GM12878 (cell line): ENCODE measurements around the gene CARD19. TPM values are rescaled to one million over a fixed set of nuclear protein-coding genes. Genes with fewer than 3 reads are reported as not detected.

Source experiments
- ATAC-seq: fragments of 200-7000 bp; cut with Tn5 transposase; 3 replicates; pipeline ENCODE4 v1.9.1; 2020; ENCODE audit warnings: mild to moderate bottlenecking, moderate library complexity
- BruUV-seq: library from RNA; stranded (reverse); fragments of 400-500 nt; replicated peaks from 2 replicates; lab custom pipeline; 2021; lab: Mats Ljungman, UMichigan
- CTCF ChIA-PET: fragments of 300-600 bp; sonication (Branson Sonifier 250); formaldehyde crosslinking; extraction: SDS; loops from one replicate; lab custom pipeline; 2021; ENCODE audit warnings: inconsistent platforms; lab: Yijun Ruan, JAX
- POLR2A ChIA-PET: fragments of 350-600 bp; formaldehyde crosslinking; extraction: SDS; loops from one replicate; lab custom pipeline; 2021; ENCODE audit warnings: inconsistent platforms; lab: Charles Lee
- RAD21 ChIA-PET: fragments of 300-600 bp; sonication (Branson Sonifier 250); formaldehyde crosslinking; loops from one replicate; lab custom pipeline; 2023; ENCODE audit warnings: antibody characterized with exemption; ENCODE audit not compliant: unreplicated experiment; lab: Charles Lee
- SMC1A ChIA-PET: fragments of 300-600 bp; sonication (Branson Sonifier 250); formaldehyde crosslinking; loops from one replicate; lab custom pipeline; 2023; ENCODE audit not compliant: unreplicated experiment, uncharacterized antibody; lab: Charles Lee
- DNase-seq: peaks from one replicate; pipeline ENCODE4 v3.0.0-alpha.2; 2011; ENCODE audit warnings: low read depth, low spot score
- FAIRE-seq: peaks from 3 replicates; lab custom pipeline; 2011; peaks lifted over from hg19 to GRCh38; lab: Jason Lieb, UNC
- H2AFZ ChIP-seq: 2 replicates; pipeline ENCODE4 v1.6.0; 2011; ENCODE audit warnings: low read depth, low read length, control low read depth; ENCODE audit not compliant: control insufficient read depth
- H3K27ac ChIP-seq: 2 replicates; pipeline ENCODE4 v1.5.1; 2011; ENCODE audit warnings: control low read depth; ENCODE audit not compliant: control insufficient read depth, insufficient read depth
- H3K27me3 ChIP-seq, 2 experiments: replicated peaks in 1 of 2; 2 replicates each; pipeline versions ENCODE4 v1.6.0 to v1.6.1; 2011; ENCODE audit warnings: low read length in 1 of 2; ENCODE audit not compliant: control insufficient read depth in 2 of 2, insufficient read depth in 2 of 2
- H3K36me3 ChIP-seq, 2 experiments: 2 replicates each; pipeline ENCODE4 v1.5.1; 2011; ENCODE audit warnings: low read length in 1 of 2; ENCODE audit not compliant: control insufficient read depth in 2 of 2, insufficient read depth in 2 of 2
- H3K4me1 ChIP-seq: 2 replicates; pipeline ENCODE4 v1.6.1; 2011; ENCODE audit warnings: mild to moderate bottlenecking, low read length, moderate library complexity, mixed read lengths; ENCODE audit not compliant: control insufficient read depth, insufficient read depth
- H3K4me2 ChIP-seq: 2 replicates; pipeline ENCODE4 v1.6.0; 2011; ENCODE audit warnings: control low read depth; ENCODE audit not compliant: control insufficient read depth, insufficient read depth
- H3K4me3 ChIP-seq: fragments of 200-600 bp; sonication (generic); 2 replicates; pipeline ENCODE4 v1.5.1; 2016
- H3K79me2 ChIP-seq: 2 replicates; pipeline ENCODE4 v1.6.0; 2011; ENCODE audit warnings: low read length; ENCODE audit not compliant: control insufficient read depth, insufficient read depth
- H3K9ac ChIP-seq: 2 replicates; pipeline ENCODE4 v1.8.0; 2011; ENCODE audit warnings: low read length, control low read depth, mixed read lengths; ENCODE audit not compliant: control insufficient read depth, insufficient read depth
- H3K9me3 ChIP-seq: replicated peaks from 3 replicates; pipeline ENCODE4 v1.5.1; 2011; ENCODE audit warnings: mild to moderate bottlenecking, low read length; ENCODE audit not compliant: control insufficient read depth, insufficient read depth
- H4K20me1 ChIP-seq: 2 replicates; pipeline ENCODE4 v1.6.0; 2011; ENCODE audit not compliant: control insufficient read depth, insufficient read depth
- IRF5 ChIP-seq: fragments of 450-650 bp; IDR thresholded peaks from 2 replicates; pipeline ENCODE4 v1.6.1; 2017; ENCODE audit warnings: borderline replicate concordance
- MEF2B ChIP-seq: fragments of 450-650 bp; IDR thresholded peaks from 2 replicates; pipeline ENCODE4 v1.6.1; 2018; ENCODE audit warnings: mild to moderate bottlenecking, moderate library complexity; ENCODE audit not compliant: partially characterized antibody, poor library complexity, severe bottlenecking
- MYC ChIP-seq: IDR thresholded peaks from 2 replicates; pipeline ENCODE4 v1.6.1; 2011; ENCODE audit warnings: mild to moderate bottlenecking, low read length, moderate library complexity, inconsistent platforms; ENCODE audit not compliant: insufficient read depth, insufficient replicate concordance, insufficient read length, severe bottlenecking
- NR2F1 ChIP-seq: fragments of 450-650 bp; conservative IDR thresholded peaks from 2 replicates; pipeline ENCODE4 v1.6.1; 2017; ENCODE audit warnings: mild to moderate bottlenecking
- PAX8 ChIP-seq: fragments of 450-650 bp; IDR thresholded peaks from 2 replicates; pipeline ENCODE4 v1.6.1; 2017; ENCODE audit warnings: mild to moderate bottlenecking, moderate library complexity
- PRDM15 ChIP-seq: fragments of 450-650 bp; formaldehyde crosslinking; IDR thresholded peaks from 2 replicates; pipeline ENCODE4 v1.4.0; 2020; ENCODE audit warnings: mild to moderate bottlenecking, moderate library complexity
- RAD51 ChIP-seq: fragments of 450-650 bp; IDR thresholded peaks from 2 replicates; pipeline ENCODE4 v1.6.1; 2016; ENCODE audit warnings: moderate library complexity, mild to moderate bottlenecking, inconsistent platforms
- RCOR1 ChIP-seq: conservative IDR thresholded peaks from 2 replicates; pipeline ENCODE4 v1.6.1; 2012; ENCODE audit warnings: low read depth, low read length, improper control_type of control experiment
- RELB ChIP-seq: fragments of 450-650 bp; IDR thresholded peaks from 2 replicates; pipeline ENCODE4 v1.6.1; 2017; ENCODE audit warnings: low read depth, mild to moderate bottlenecking, moderate library complexity
- TCF7 ChIP-seq: IDR thresholded peaks from 2 replicates; pipeline ENCODE4 v1.6.1; 2014; ENCODE audit warnings: antibody characterized with exemption, borderline replicate concordance
- ZBED1 ChIP-seq: IDR thresholded peaks from 2 replicates; pipeline ENCODE4 v1.6.1; 2016; ENCODE audit warnings: borderline replicate concordance
- ZSCAN29 ChIP-seq: fragments of 450-650 bp; IDR thresholded peaks from 2 replicates; pipeline ENCODE4 v1.6.1; 2017; ENCODE audit warnings: mild to moderate bottlenecking, moderate library complexity
- WGBS: methylation state at CpG from one replicate; pipeline ENCODE4 v1.1.6; 2016; ENCODE audit warnings: low lambda C conversion rate; ENCODE audit not compliant: insufficient replicate concordance, insufficient coverage; ENCODE audit errors: missing lambda C conversion rate; 5-methylcytosine and 5-hydroxymethylcytosine counted together
- in situ Hi-C: fragments of 300-500 bp; cut with MboI; formaldehyde crosslinking; loops from 9 replicates; pipeline ENCODE4 v1.14.3; 2018; ENCODE audit warnings: mixed read lengths
- intact Hi-C: fragments of 100-400 bp; cut with micrococcal nuclease; formaldehyde crosslinking; loops from one replicate; pipeline ENCODE4 v1.14.2; 2022; ENCODE audit not compliant: unreplicated experiment
- polyA plus RNA-seq, 11 experiments: library from polyadenylated mRNA; depleted of rRNA in 4 of 11; unstranded in 6 of 11; stranded (reverse) in 5 of 11; fragments of >200 nt; fragmentation: Nextera tagmentation in 4 of 11; fragmentation: Illumina TruSeq in 1 of 11; extraction: Ambion mirVana in 4 of 11; extraction: Trizol in 1 of 11; gene quantifications; 1 replicate in 1 of 11; 2 replicates in 10 of 11; pipeline versions ENCODE4 v1.2.1 to v1.2.3, GENCODE V29; 2011 to 2016; ENCODE audit warnings: inconsistent platforms in 2 of 11, missing spikeins in 2 of 11, low read depth in 1 of 11
- total RNA-seq, 4 experiments: library from RNA; depleted of rRNA in 3 of 4; stranded (reverse); fragments of >200 nt in 3 of 4; fragmentation: Illumina TruSeq in 1 of 4; extraction: Trizol in 1 of 4; gene quantifications; 2 replicates each; pipeline versions ENCODE4 v1.2.1 to v1.2.3, GENCODE V29; 2013 to 2021
- TF ChIP-seq, protein P1 (sequence below): IDR thresholded peaks from 2 replicates; pipeline ENCODE4 v1.6.1; 2012; ENCODE audit warnings: low read length, inconsistent platforms
- TF ChIP-seq, protein P2 (sequence below): IDR thresholded peaks from 2 replicates; pipeline ENCODE4 v1.6.1; 2011; ENCODE audit warnings: low read depth, low read length, improper control_type of control experiment, borderline replicate concordance

Gene CARD19
- total and polyA plus RNA-seq, 10 of the 15 experiments (the other 5 are each of a cell fraction or from before 2014, with no cell fraction given): 0.61 to 41.6 (median 19.9) TPM

GRCh38 chr9:93089481-93089991 lies 6.5 kb upstream of the CARD19 start:
- ATAC-seq (no peak), DNase-seq (no peak), FAIRE-seq (no peak)
- Histone ChIP-seq H3K36me3 (peaks cover 2 to 11% of the 10 kb centered on the region in 2 experiments), H3K4me3 (no peak overlapping the region), H3K9ac (no peak overlapping the region), H3K4me1 (peaks cover 41% of the 10 kb centered on the region), H3K9me3 (peaks cover 10% of the 10 kb centered on the region), H3K27me3 (no peaks in the 10 kb centered on the region), H4K20me1 (no peaks in the 10 kb centered on the region), H2AFZ (no peak overlapping the region), H3K79me2 (no peaks in the 10 kb centered on the region), H3K27ac (no peak overlapping the region), H3K4me2 (no peak overlapping the region)
- ChIA-PET POLR2A (no interaction called here), RAD21 (no interaction called here), SMC1A (no interaction called here), CTCF (interaction anchor here (0.6 to 1.5 kb wide), 4 partner anchors 20 to 114 kb away, joined by 3 to 6 read pairs (median 4); no protein-coding TSS in a partner anchor)
- in situ Hi-C loops: no loop called here
- 84% methylated on average over 9 of the region's 12 CpGs for WGBS
- intact Hi-C loops: no loop called here
- BruUV-seq: no TSS peak
- TF ChIP-seq IRF5: no peak
- no peak for TF ChIP-seq RELB
- TF ChIP-seq, protein P1, sequence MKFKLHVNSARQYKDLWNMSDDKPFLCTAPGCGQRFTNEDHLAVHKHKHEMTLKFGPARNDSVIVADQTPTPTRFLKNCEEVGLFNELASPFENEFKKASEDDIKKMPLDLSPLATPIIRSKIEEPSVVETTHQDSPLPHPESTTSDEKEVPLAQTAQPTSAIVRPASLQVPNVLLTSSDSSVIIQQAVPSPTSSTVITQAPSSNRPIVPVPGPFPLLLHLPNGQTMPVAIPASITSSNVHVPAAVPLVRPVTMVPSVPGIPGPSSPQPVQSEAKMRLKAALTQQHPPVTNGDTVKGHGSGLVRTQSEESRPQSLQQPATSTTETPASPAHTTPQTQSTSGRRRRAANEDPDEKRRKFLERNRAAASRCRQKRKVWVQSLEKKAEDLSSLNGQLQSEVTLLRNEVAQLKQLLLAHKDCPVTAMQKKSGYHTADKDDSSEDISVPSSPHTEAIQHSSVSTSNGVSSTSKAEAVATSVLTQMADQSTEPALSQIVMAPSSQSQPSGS: no peak
- no peak for TF ChIP-seq MEF2B
- no peak for TF ChIP-seq ZSCAN29
- TF ChIP-seq NR2F1: no peak
- TF ChIP-seq TCF7: no peak
- TF ChIP-seq ZBED1: no peak
- TF ChIP-seq MYC: no peak
- TF ChIP-seq RCOR1: no peak
- no peak for TF ChIP-seq PRDM15 (CRISPR knock-in tag)
- no peak for TF ChIP-seq RAD51
- TF ChIP-seq PAX8: no peak
- TF ChIP-seq, protein P2, sequence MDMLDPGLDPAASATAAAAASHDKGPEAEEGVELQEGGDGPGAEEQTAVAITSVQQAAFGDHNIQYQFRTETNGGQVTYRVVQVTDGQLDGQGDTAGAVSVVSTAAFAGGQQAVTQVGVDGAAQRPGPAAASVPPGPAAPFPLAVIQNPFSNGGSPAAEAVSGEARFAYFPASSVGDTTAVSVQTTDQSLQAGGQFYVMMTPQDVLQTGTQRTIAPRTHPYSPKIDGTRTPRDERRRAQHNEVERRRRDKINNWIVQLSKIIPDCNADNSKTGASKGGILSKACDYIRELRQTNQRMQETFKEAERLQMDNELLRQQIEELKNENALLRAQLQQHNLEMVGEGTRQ: no peak
